HG03432 (cell line): Measurements from ENCODE around the gene CD180.

Experiments
- ATAC-seq: cut with Tn5 transposase; IDR thresholded peaks from one replicate; pipeline ENCODE4 v1.9.1; 2021; ENCODE audit warnings: mild to moderate bottlenecking, moderate library complexity; ENCODE audit not compliant: unreplicated experiment

Gene CD180

DNA sequence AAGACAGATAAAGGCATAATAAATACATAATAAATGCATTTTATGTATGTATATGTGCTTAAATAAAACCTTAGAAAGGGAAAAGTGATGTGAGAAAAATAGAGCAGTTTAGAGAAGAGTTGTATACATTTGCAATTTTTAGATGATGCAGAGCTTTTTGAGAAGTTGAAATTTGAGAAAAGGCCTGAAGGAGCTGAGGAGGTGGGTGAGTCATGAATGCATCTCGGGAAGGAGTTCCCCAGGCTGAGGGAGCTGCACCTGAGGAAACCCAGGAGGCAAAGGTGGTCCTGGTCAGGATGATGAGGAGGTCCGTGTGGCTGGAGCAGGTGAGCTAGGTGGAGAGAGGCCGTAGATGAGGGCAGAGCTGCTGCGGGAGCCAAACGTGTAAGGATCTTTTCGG, 17.4 kb upstream of the CD180 start:
- ATAC-seq = no peak

GRCh38 chr5:67211926-67212325, 15.3 kb upstream of the CD180 start:
- ATAC-seq = no peak

DNA sequence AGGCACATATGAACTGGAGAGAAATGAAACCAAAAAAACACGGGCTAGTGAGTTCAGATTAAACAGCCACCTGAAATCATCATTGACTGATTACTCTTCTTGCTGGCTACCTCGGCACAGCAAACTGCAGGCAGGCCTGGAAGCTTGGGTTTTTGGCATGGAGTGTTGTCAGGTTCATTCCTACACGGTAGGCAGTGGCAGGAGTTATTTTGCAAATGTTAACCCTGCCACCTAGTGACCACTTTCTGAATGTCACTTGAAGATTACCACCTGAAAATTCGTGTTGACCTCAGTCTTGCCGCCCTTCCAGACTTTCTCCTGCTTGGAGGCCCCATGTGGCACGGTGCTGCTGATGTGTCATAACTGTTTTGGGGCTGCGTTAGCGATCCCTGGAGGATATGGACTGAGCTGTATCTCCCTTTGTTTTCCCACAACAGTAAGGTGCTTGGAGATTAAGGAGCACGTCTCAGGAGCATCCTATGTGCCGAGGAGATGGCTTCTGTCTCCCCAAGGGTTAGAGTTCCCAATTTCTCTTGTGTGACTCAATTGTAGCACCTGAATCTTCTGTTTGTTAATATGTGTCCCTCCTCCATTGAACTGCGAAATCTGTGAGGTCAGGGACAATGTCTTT, 12.7 kb upstream of the CD180 start:
- peak; percentile 25 for ATAC-seq

- ATAC-seq = no peak
Observed at GRCh38 chr5:67208403-67208802, 11.8 kb upstream of the CD180 start.

DNA sequence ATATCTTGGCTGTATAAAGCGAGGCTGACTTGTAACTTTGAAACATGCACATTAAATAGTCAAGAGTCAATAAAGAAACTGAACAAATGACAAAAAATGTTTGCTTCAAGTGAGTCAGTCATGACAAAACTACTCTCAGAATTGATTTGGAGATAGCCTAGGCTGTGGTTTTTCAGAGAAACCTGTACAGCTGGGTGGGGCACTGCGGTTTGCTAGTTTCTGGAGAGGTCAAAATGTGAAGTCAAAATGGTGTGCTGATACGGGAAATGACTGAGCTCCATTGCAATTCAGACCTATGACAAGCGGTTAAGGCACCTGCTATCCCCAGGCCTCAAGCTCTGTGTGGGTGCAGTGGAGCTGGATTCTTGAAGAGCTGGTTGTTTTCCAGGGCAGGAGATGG, 10.3 kb upstream of the CD180 start:
- peak; percentile 89 for ATAC-seq

DNA sequence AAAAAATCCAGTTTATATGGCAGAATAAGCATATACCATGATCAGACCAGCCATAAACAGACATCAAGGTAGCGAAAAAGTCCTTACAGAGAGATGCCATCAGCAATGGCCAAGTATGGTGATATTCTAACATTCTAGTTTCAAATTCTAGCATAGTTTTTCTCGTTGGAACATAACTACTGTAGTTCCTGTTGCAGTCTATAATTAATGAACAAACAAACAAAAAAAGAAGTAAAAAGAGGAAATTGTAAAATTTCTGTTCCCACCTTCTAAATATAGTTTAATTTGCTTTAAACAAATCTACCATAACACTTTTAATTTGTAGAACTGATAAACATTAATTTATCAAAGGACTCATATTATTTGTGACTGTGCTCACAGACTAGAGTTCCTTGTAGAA, 9.9 kb upstream of the CD180 start:
- ATAC-seq = peak; percentile 36

DNA sequence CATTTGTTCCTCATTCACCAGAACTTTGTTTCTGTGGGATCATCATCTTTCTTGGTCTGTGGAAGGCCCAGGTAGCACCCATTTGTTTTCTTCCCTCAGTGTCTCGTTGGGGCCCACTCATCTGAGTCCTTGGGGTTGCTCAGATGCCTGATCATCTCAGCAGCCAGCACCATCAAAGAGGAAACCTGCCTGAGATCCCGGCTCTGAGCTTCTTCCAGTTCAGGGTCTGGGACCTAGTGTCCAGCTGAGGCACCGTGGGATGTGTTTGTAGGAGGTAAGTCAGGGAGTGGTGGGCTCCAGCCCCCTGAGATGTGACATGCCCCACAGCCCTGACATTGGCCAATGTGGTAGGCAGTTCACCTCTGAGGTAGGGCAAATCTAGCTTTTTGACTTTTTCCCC, 9.4 kb upstream of the CD180 start:
- no peak for ATAC-seq

DNA sequence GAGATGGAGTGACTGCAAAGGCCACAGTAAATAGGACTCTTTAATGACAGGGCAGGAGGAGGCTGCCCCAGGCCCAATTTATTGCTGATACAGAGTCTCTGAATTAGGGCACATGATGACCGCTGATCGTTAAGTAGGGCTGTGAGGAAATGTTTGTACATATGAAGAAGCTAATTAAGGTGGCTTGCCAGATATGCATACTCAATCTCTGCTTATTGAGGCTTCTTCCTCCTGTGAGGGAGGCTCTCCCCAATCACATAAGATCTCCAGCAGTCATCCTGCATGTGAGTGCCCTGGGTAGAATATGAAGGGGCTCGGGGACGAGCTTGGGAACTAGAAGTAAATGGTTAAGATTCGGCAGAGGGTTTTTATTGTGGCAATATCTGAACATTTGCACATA, 8.2 kb upstream of the CD180 start:
- no peak for ATAC-seq

GRCh38 chr5:67203701-67204074, 7.1 kb upstream of the CD180 start:
- no peak for ATAC-seq

- no peak for ATAC-seq
Observed at GRCh38 chr5:67202828-67203227, 6.2 kb upstream of the CD180 start.

- peak; percentile 9 for ATAC-seq
Observed at GRCh38 chr5:67201897-67202549, 5.4 kb upstream of the CD180 start.

DNA sequence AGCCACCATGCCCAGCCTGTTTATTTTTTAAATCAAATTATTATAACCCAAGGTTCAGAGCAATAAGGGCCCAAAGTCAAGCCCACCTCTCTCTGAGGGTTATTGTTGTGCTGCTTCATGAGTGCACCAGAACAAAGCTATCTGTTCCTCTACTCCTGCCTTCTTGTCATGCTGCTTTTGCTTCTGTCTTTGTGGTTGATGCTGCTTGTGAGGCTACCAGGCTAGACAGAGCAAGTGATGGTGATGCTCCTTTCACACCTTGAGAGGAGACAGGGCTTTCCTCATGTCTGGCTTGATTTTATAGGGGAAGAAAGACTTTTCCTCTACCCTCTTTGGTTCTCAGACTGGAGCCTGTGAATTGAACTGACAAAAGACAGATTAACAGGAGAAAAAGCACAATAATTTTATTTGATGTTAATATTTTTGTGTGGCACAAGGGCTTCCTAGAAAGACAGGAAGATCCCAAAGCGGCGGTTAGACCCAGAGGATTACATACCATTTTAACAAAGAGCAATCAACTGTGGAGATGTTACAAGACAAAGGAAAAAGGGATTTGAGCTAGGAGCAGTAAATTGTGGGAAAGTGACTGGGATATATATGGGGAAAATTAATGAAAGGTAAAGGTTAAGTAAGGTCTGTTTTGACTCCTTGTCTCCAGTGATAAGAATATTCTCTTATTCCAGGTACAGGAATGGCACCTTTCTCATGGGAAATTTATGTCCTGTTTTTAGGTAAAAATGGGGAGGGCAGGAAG, 4.4 kb upstream of the CD180 start:
- ATAC-seq = peak; percentile 25

DNA sequence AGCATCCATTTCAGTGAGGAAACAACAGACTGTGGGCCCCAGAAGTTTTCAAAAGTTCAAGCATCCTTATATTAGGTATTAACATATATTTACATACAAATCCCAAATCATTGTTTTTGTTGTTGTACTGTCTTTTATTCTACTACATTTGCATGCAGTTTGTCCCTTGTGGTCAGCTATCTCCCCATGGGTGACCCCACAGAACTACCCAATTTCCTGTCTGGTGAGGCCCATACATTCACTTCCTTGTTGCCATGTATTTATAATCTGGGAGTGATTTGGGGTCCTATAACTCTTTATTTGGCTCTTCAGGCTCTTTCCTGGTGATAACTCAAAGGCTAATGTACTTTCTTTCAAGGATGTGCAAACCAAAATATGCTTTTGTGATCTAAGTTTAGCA, 3.3 kb upstream of the CD180 start:
- no peak for ATAC-seq

GRCh38 chr5:67198917-67199316, 2.3 kb upstream of the CD180 start:
- no peak for ATAC-seq

DNA sequence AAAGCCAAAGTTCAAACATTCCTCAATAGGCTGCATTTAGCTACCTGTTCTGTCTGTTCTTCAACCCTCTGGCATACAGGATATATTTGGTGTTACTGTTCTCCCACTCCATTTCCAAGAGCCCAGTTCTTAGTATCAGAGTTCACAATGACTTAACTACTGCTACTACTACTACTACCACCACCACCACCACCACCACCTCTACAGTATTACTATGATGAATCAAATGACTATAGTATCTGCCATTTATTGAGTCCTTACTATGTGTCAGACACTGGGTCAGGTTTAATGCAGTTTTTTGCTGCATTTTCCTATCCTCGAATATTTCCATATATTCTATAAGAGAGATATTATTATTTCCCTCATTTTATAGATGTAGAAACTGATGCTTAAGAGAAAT, 937 bp upstream of the CD180 start:
- no peak for ATAC-seq

DNA sequence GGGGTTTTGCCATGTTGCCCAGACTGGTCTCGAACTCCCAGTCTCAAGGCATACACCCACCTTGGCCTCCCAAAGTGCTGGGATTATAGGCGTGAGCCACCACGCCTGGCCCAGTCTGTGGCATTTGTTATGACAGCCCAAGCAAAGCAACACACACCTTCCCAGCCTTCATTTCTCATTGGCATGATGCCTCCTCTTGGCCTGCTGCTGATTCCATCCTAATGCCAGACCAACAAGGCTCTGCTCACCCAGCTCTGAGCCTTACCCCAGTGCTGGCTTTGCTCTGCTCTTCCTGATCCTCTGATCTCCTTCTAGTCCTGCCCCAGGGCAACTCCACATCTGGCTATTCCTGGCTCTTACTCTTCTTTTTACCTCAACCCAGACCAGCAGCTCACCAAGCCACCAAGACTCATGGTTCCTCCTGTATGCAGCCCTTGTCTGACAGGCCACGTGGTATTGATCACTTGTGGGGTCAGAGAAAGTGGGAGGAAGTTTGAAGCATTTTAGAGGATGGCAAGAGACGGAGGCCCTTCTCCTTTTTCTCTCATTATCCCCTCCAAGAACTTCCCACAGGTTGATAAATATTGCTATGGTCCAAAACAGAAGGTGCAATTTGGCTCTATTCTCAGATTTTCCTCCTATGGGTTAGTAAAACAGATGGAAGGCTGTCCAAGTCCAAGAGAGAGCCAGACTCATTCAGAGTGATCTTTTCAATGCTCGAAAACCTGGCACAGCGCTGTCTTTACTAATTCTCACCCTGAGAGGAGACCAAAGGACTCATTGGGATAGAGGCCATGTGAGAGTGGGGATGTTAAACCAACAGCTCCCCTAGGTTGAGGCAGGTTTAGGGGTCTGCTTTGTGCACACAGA, 958 bp downstream of the CD180 start:
- no peak for ATAC-seq

DNA sequence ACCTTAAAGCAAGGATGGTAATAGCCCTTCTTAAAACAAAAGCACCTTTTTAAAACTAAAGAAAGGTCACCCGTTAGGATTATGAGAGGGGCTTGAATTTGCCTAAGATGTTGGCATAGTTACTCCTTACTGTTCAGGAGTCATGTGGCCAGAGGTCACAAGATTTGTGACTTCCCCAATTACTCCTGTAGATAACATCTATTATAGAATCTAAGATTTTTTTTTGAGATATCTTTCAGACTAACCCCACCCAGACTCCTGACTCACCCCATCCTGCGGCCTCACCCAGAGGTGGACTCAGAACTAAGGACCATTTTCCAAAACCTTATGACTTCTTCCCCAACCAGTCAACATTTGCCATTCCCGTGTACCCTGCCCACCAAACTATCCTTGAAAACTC, 2.4 kb downstream of the CD180 start:
- no peak for ATAC-seq

DNA sequence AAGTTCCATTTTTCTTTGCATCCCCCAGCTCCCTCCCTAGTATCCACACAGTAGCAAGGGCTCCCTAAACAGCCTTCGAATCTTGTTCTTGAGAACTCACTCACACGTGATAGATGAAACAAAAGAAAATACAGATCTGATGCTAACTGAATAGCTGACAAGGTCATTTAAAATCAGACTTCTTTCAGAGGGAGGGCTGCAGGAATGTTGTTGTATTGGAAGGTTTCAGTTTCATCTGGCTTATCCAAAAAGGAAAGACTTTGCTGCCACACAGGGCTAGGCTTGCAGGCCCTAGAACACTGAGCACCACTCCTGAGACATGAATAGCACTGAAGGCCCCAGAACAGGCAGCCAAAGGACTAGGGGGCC, 3.2 kb downstream of the CD180 start:
- no peak for ATAC-seq

DNA sequence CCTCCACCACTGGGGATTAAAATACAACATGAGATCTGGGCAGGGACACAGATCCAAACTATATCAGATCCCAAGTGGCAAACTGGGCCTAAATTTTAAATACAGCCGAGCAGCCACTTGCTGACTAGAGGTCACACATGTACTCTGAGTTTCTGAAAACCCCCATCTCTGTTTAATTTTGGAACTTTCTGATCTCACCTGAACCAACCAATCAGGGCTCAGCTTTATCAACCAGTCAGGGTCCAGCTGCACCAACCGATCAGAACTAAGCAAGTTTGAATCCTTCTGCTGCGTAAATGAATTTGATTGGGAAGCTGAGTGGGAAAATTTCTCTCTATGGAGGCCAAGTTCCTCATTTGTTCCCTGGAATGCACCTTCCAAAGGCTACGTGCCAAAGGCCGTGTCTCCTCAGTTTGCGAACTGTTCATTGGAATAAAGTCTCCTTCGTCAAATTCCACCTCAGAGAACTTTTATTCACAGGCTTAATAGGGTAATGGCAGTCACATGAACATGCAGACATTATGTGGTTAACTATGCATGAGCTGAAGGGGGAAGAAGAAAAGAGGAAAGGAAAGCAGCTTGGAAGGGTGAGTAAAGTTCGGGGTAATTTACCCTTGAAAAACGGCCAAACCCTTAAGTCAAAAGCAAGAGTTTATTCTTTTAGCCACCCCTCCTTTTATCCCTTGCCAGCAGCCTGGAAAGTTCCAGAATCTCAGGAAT, 3.7 kb downstream of the CD180 start:
- ATAC-seq = peak; percentile 39

- no peak for ATAC-seq
Observed at GRCh38 chr5:67190861-67191260, 5.7 kb downstream of the CD180 start.

DNA sequence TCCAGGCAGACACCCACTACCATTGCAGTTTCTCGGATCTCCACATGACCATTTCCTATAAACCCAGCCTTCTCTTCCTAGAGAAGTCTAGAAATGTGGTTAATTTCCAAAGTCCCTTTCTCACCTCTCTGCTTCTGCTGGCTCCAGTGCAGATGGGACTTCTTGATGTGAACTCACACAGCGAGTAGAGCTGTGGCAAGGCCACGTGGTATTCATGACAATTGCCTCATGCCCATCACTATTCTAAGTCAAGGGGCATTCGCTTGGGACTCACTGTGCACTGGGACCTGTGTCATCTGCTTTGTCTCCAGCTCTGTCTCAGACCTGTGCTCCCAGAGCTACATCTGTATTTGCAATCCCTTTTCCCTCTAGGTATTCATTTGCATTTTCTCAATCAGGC, 6.2 kb downstream of the CD180 start:
- no peak for ATAC-seq
